ENCODE data around the gene HTT-AS. TPM values are rescaled to one million over a fixed set of nuclear protein-coding genes. Genes with fewer than 3 reads are reported as not detected.
A peak's percentile ranks its signal among the peaks of the same experiment; 100 is the strongest.

The HTT-AS gene
- total RNA-seq, 2 donors from 2014 or later: not detected

DNA sequence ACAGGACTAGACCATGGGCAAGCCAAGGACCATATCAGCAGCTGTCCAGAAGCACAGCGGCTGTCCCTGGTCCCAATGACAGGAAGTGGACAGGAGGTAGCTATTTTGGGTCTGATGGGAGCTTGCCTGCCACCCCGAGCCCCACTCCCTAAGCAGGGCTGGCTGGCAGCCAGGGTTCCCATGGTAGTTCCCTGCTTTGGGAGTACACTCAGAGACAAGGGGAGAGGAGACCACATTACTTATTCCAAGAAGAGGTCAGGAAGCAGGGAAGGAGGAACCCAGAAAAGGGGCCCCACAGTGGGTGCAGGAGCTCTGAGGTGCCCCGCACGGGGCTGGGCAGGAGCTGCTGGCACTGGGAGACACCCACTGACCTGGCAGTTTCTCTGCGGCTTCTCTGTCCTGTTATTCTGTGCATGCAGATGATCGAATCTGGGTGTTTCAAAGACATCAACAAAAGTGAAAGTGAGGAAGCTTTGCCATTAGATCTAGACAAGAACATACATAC, 36.3 kb downstream of the HTT-AS start:
- no peaks in the 10 kb centered on the region for H3K27me3 ChIP-seq (replicated peaks; ENCODE audit: insufficient read depth)
- H3K4me3 ChIP-seq: peak overlapping the region; percentile 0 to 4

GRCh38 chr4:3036131-3036952, 38.0 kb downstream of the HTT-AS start:
- no peaks in the 10 kb centered on the region for H3K9me3 ChIP-seq
- DNase-seq (ENCODE audit: low spot score): no peak
- H3K36me3 ChIP-seq: no peaks in the 10 kb centered on the region
- no peak overlapping the region for H3K27ac ChIP-seq
- intact Hi-C loops (cut with DNase I): loop anchor here (5.0 kb wide), 1 partner anchor 274 kb away; no protein-coding TSS in a partner anchor
- no peak for TF ChIP-seq POLR2AphosphoS5 (IDR thresholded peaks at IDR 0.05)
- TF ChIP-seq, protein P1, sequence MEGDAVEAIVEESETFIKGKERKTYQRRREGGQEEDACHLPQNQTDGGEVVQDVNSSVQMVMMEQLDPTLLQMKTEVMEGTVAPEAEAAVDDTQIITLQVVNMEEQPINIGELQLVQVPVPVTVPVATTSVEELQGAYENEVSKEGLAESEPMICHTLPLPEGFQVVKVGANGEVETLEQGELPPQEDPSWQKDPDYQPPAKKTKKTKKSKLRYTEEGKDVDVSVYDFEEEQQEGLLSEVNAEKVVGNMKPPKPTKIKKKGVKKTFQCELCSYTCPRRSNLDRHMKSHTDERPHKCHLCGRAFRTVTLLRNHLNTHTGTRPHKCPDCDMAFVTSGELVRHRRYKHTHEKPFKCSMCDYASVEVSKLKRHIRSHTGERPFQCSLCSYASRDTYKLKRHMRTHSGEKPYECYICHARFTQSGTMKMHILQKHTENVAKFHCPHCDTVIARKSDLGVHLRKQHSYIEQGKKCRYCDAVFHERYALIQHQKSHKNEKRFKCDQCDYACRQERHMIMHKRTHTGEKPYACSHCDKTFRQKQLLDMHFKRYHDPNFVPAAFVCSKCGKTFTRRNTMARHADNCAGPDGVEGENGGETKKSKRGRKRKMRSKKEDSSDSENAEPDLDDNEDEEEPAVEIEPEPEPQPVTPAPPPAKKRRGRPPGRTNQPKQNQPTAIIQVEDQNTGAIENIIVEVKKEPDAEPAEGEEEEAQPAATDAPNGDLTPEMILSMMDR (IDR thresholded peaks at IDR 0.05): no peak
- no peak for TF ChIP-seq POLR2A (IDR thresholded peaks at IDR 0.05)
- no peak overlapping the region for H3K4me3 ChIP-seq
- no peaks in the 10 kb centered on the region for H3K27me3 ChIP-seq (replicated peaks; ENCODE audit: insufficient read depth)
- no peaks in the 10 kb centered on the region for H3K4me1 ChIP-seq (replicated peaks)
- WGBS: 89% methylated on average over 20 of the region's 21 CpGs

More for the DNA sequence above, 36.3 kb downstream of the HTT-AS start:
- no peak overlapping the region for H3K27ac ChIP-seq
- no peaks in the 10 kb centered on the region for H3K9me3 ChIP-seq
- TF ChIP-seq, protein P1 (IDR thresholded peaks at IDR 0.05): no peak
- TF ChIP-seq POLR2AphosphoS5 (IDR thresholded peaks at IDR 0.05) (no peak), POLR2A (IDR thresholded peaks at IDR 0.05) (no peak)
- 43% methylated on average over 6 of the region's 6 CpGs for WGBS
- DNase-seq (ENCODE audit: low spot score): no peak
- no peaks in the 10 kb centered on the region for H3K4me1 ChIP-seq (replicated peaks)
- H3K36me3 ChIP-seq: no peaks in the 10 kb centered on the region
- intact Hi-C loops (cut with DNase I): loop anchor here (5.0 kb wide), 1 partner anchor 276 kb away; no protein-coding TSS in a partner anchor

- intact Hi-C loops (cut with DNase I): loop anchor here (5.0 kb wide), 1 partner anchor 273 kb away; no protein-coding TSS in a partner anchor
- TF ChIP-seq, protein P1 (IDR thresholded peaks at IDR 0.05): no peak
- TF ChIP-seq POLR2A (IDR thresholded peaks at IDR 0.05) (no peak), POLR2AphosphoS5 (IDR thresholded peaks at IDR 0.05) (no peak)
Observed at GRCh38 chr4:3035674-3036073, 38.7 kb downstream of the HTT-AS start.

GRCh38 chr4:3035249-3035648, 39.1 kb downstream of the HTT-AS start:
- TF ChIP-seq POLR2A (IDR thresholded peaks at IDR 0.05): no peak
- TF ChIP-seq POLR2AphosphoS5 (IDR thresholded peaks at IDR 0.05): no peak
- TF ChIP-seq, protein P1 (IDR thresholded peaks at IDR 0.05): no peak
- H3K4me3 ChIP-seq: no peak overlapping the region
- no peaks in the 10 kb centered on the region for H3K36me3 ChIP-seq
- no peak overlapping the region for H3K27ac ChIP-seq
- intact Hi-C loops (cut with DNase I): loop anchor here (5.0 kb wide), 1 partner anchor 273 kb away; no protein-coding TSS in a partner anchor
- H3K4me1 ChIP-seq (replicated peaks): no peaks in the 10 kb centered on the region
- 94% methylated on average over 8 of the region's 8 CpGs for WGBS
- DNase-seq (ENCODE audit: low spot score): no peak
- H3K9me3 ChIP-seq: no peaks in the 10 kb centered on the region
- H3K27me3 ChIP-seq (replicated peaks; ENCODE audit: insufficient read depth): no peaks in the 10 kb centered on the region

More at GRCh38 chr4:3035674-3036073, 38.7 kb downstream of the HTT-AS start:
- Histone ChIP-seq H3K9me3 (no peaks in the 10 kb centered on the region), H3K27me3 (replicated peaks; ENCODE audit: insufficient read depth) (no peaks in the 10 kb centered on the region), H3K27ac (no peak overlapping the region), H3K36me3 (no peaks in the 10 kb centered on the region), H3K4me3 (no peak overlapping the region), H3K4me1 (replicated peaks) (no peaks in the 10 kb centered on the region)
- DNase-seq (ENCODE audit: low spot score): no peak
- 87% methylated on average over 6 of the region's 6 CpGs for WGBS

All from prostate gland (tissue), 2 donors.